HUDEP-2 (cell line): ENCODE measurements around the gene C20orf144.
A peak's percentile ranks its signal among the peaks of the same experiment; 100 is the strongest.

ENCODE experiments used
- DNase-seq, 76 experiments: peaks; one replicate each; lab custom pipeline; 2025; ENCODE audit not compliant: unreplicated experiment in 76 of 76; lab: John Stamatoyannopoulos, UW

Gene C20orf144

GRCh38 chr20:33649201-33649681 is 12.9 kb upstream of the C20orf144 start:
- no peak for DNase-seq

- DNase-seq: no peak
Observed at GRCh38 chr20:33650111-33650752, 11.9 kb upstream of the C20orf144 start.

DNA sequence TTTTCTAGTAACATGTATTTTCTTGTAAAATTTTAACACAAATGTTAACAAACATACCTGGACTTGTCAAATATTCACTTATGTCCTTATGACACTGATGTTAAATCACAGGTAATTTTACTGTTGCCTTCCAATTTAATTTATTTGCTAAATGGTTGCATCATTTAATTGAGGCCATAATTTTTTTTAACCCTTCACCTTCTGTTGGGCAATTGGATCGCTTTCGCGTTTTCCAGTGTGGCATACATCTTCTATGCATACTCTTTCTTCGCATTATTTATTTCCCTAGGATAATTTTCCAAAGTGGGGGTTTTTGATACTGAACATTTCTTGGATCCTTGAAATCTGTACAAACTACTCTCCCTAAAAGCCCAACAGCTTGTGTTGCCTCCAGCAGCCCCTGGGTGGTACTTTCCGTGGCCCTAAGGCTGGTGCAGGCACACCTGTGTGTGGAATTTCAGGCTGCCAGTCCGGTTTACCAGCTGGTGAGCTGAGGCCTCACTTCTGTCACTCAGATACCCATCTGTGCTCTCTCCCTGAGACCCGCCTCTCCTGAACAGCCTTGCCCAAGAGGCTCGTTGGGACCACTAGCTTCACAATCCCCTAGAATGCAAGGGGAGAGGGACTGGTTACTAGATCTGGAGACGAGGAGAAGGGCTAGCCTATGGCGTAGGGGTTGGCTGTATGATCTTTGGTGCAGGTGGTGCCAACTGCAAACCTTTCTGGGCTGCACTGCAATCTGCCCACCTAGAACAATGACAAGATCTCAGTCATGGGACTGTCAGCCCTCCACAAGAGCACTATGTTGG is 11.2 kb upstream of the C20orf144 start:
- no peak for DNase-seq

DNA sequence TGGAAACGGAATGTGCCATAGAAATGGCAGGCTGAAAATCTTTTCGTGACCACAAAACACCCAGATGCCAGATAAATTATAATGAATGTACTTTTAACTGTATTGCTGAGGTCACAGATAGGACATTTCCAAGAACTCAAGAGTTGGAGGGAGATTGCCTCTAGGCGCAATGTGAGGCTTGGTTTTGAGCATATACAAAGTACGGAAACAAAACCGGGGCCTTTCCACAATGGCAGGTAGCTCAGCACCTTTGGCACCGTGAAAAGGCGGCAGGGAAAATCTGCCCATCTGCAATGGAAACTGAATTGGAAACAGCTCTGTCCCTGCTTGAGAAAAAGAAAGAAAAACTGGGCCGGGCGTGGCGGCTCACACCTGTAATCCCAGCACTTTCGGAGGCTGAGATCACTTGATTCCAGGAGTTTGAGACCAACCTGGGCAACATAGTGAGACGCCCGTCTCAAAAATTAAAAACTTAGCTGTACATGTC is 10.5 kb upstream of the C20orf144 start:
- DNase-seq: peak in 12 of 76 experiments; percentile 8 to 49 (median 24)

- DNase-seq: peak in 42 of 76 experiments; percentile 10 to 57 (median 30)
Observed at GRCh38 chr20:33653218-33653899, 8.8 kb upstream of the C20orf144 start.

- no peak for DNase-seq
Observed at GRCh38 chr20:33653900-33654596, 8.1 kb upstream of the C20orf144 start.

GRCh38 chr20:33654680-33655161 is 7.4 kb upstream of the C20orf144 start:
- DNase-seq: no peak

DNA sequence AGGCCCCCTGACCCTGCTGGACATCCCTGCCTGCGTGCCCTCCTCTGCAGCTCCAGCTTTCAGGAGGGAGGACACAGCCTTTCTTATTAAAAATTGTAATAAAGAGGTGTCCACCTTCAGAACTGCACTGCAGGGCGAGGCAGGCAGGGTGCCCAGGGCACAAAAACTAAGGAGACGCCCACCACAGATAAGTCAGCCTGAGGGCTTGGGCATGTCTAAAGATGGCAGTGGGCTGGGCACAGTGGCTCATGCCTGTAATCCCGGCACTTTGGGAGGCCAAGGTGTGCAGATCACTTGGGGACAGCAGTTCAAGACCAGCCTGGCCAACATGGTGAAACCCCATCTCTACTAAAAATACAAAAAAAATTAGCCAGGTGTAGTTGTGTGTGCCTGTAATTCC is 7.0 kb upstream of the C20orf144 start:
- DNase-seq: peak in 6 of 76 experiments; percentile 3 to 22 (median 10)

DNA sequence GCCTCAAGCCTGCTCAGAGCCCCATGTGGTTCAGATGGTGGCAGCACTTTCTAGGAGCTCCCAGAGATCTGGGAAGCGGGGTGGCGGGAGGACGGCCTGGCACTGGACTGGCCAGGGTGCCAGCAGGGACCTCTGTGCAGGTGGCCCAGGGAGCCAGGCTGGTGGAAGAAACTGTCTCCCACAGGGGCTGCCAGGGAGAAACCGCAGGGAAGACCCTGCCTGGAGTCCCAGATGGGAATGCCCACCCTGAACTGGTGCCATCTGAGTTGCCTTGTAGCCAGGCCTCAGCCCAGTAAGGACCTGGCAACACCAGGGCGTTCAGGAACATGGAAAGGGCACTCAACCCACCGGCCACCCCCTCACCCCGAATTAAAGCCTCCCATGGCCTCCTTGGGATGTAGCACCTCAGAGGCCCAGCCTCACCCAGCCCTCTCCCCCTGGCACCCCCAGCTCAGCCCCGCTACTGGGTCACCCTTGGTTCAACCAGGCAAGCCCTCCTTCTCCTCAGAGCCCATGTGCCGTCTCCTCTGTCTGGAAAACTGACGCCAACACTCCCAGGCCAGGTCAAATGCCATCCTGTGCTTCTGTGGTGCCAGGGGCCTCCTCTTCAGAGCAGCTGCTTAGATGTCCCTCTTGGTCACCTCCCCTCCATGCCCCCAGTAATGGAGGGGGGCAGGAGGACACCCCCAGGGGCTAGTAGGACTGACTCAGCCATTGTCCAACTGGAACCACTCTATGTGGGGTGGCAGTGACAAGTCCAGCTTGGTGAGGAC is 5.9 kb upstream of the C20orf144 start:
- no peak for DNase-seq

GRCh38 chr20:33656783-33657703 is 5.1 kb upstream of the C20orf144 start:
- no peak for DNase-seq

DNA sequence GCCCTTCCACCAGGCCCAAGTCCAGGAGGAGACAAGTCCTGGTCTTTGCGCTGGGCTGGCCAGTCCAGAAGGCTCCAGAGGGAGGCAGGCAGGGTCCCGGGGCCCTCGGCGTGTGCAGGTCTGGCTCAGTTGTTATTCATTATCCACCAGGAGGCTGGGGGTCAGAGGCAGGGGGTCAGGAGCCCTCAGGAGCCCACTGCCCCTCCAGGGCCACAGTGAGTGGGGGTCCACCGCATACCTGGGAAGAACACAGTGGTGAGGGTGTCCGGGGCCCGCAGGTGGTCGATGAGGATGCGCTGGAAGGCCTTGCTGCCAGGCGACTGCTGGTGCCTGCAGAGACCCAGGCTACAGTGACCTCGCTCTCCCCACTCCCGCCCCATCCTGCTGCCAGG is 4.4 kb upstream of the C20orf144 start:
- no peak for DNase-seq

DNA sequence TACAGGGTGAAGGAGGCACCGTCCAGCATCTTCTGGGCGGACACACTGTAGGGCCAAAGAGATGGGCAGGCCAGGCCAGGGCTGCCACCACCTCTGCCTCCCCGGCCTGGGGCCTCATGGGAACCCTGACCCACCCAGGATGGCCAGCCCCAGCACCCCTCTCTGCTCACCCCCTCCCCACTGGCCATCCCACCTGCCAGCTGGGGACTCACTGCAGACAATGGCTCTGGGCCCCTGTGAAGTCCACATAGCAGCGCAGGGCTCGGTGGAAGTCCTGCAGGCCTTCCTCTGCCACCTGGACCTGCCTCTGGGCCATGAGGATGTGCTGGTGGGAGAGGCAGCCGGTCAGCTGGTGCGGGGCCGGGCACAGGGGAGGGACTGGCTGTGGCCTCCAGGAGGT is 3.6 kb upstream of the C20orf144 start:
- DNase-seq: no peak

- no peak for DNase-seq
Observed at GRCh38 chr20:33658929-33659328, 3.2 kb upstream of the C20orf144 start.

- DNase-seq: no peak
Observed at GRCh38 chr20:33659341-33660034, 2.6 kb upstream of the C20orf144 start.

GRCh38 chr20:33660035-33660684 is 2.0 kb upstream of the C20orf144 start:
- DNase-seq: no peak

GRCh38 chr20:33660685-33661058 is 1.5 kb upstream of the C20orf144 start:
- no peak for DNase-seq

DNA sequence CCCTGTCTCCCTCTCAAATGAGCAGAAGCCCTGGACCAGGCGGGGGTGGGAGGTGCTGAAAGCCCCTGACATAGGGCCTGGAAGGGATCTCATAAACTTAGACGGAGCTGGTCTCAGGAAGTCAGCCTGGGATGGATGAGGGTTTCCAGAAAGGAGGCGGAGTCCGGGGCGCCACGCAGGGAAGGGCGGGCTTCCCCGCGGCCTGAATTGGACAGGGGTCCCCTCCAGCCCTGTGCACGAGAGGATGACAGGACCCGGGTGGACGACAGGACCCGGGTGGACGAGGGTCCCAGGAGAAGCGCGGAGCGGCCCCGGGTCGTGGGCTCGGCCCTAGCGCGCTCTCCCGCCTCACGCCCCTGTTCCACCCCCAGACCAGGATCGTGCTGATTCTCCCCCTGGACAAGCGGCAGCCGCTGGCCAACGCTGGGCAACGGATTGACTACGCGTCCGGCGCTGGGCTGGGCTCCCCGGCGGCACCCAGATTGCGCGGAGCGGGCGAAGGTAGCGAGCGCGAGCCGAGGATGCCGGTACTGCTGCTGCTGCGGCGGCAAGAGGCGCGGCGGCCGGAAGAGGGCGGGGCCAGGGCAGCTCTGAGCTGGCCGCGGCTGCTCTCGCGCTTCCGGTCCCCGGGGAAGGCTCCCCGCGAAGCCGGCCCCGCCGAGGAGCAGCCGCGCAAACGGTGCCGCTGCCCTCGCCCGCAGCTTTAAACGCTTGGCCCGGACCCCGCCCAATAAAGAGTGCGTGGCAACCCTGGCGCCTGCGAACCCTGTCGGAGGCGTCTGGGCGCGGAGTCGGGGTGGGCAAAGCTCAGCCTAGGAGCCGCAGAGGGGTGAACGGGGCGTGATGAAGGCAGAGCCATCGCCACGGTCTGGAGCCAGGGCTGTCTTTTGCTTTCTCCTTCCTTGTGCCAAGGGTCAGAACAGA is 1.3 kb downstream of the C20orf144 start:
- DNase-seq: peak in 67 of 76 experiments; percentile 16 to 84 (median 61)
